OCI-LY7 (cell line): ENCODE results near the gene SOX5. TPM values are rescaled to one million over a fixed set of nuclear protein-coding genes. Genes with fewer than 3 reads are reported as not detected.

Experiments used
- BruUV-seq: library from RNA; stranded (reverse); fragments of 400-500 nt; replicated peaks from 2 replicates; lab custom pipeline; 2021; lab: Mats Ljungman, UMichigan
- CTCF ChIA-PET: fragments of 300-600 bp; sonication (Branson Sonifier 250); formaldehyde crosslinking; loops from one replicate; lab custom pipeline; 2022; ENCODE audit warnings: antibody characterized with exemption; ENCODE audit not compliant: unreplicated experiment; lab: Charles Lee
- POLR2A ChIA-PET: fragments of 300-600 bp; sonication (Branson Sonifier 250); formaldehyde crosslinking; loops from one replicate; lab custom pipeline; 2022; ENCODE audit warnings: antibody characterized with exemption; lab: Charles Lee
- DNase-seq: peaks from one replicate; pipeline ENCODE4 v3.0.0-alpha.2; 2015; ENCODE audit warnings: low spot score
- H2AFZ ChIP-seq: fragments of 200-600 bp; sonication (generic), shearing (Covaris generic); 2 replicates; pipeline ENCODE4 v1.6.1; 2014; ENCODE audit warnings: mild to moderate bottlenecking, antibody characterized with exemption, low read length, moderate library complexity
- H3K27ac ChIP-seq: fragments of 200-600 bp; sonication (generic); 2 replicates; pipeline ENCODE4 v1.5.1; 2014; ENCODE audit warnings: mixed run types, low read depth, mild to moderate bottlenecking, moderate library complexity, low read length, inconsistent platforms; ENCODE audit not compliant: poor library complexity, severe bottlenecking
- H3K36me3 ChIP-seq: fragments of 200-600 bp; sonication (generic); 2 replicates; pipeline ENCODE4 v1.6.1; 2014; ENCODE audit warnings: mild to moderate bottlenecking, antibody characterized with exemption, low read length, moderate library complexity, mixed read lengths; ENCODE audit not compliant: insufficient read depth
- H3K4me1 ChIP-seq: fragments of 200-600 bp; sonication (generic); 2 replicates; pipeline ENCODE4 v1.5.1; 2014; ENCODE audit warnings: mild to moderate bottlenecking, low read length; ENCODE audit not compliant: insufficient read depth, poor library complexity, severe bottlenecking
- H3K4me2 ChIP-seq: fragments of 200-600 bp; sonication (generic); 2 replicates; pipeline ENCODE4 v1.6.1; 2014; ENCODE audit warnings: mild to moderate bottlenecking, low read length
- H3K4me3 ChIP-seq: fragments of 200-600 bp; sonication (generic); 2 replicates; pipeline ENCODE4 v1.5.1; 2014; ENCODE audit warnings: mild to moderate bottlenecking, low read depth, low read length; ENCODE audit not compliant: poor library complexity, severe bottlenecking
- H3K79me2 ChIP-seq: fragments of 200-600 bp; sonication (generic); 2 replicates; pipeline ENCODE4 v1.6.1; 2016; ENCODE audit warnings: low read depth, mild to moderate bottlenecking, low read length, moderate library complexity, mixed read lengths; ENCODE audit not compliant: insufficient read depth
- H3K9me2 ChIP-seq: fragments of 200-600 bp; sonication (generic); 2 replicates; pipeline ENCODE4 v1.6.1; 2016; ENCODE audit warnings: mild to moderate bottlenecking, low read length, mixed read lengths; ENCODE audit not compliant: insufficient read depth
- H3K9me3 ChIP-seq: fragments of 200-600 bp; sonication (generic); 2 replicates; pipeline ENCODE4 v1.6.1; 2014; ENCODE audit warnings: mild to moderate bottlenecking, mixed run types, low read length, mixed read lengths
- H4K20me1 ChIP-seq: fragments of 200-600 bp; sonication (generic); 2 replicates; pipeline ENCODE4 v1.6.1; 2014; ENCODE audit warnings: mild to moderate bottlenecking, antibody characterized with exemption, low read length, moderate library complexity, mixed read lengths; ENCODE audit not compliant: insufficient read depth
- EZH2phosphoT487 ChIP-seq: fragments of 200-600 bp; sonication (generic); IDR thresholded peaks from 2 replicates; pipeline ENCODE4 v1.6.1; 2018; ENCODE audit warnings: low read depth, borderline replicate concordance, mild to moderate bottlenecking, mixed run types, antibody characterized with exemption, low read length, moderate library complexity, mixed read lengths
- intact Hi-C: fragments of 100-400 bp; cut with micrococcal nuclease; formaldehyde crosslinking; loops from one replicate; pipeline ENCODE4 v1.10.0; 2022; ENCODE audit not compliant: unreplicated experiment
- total RNA-seq, 2 experiments: library from RNA; depleted of rRNA in 1 of 2; stranded (reverse); fragments of >200 nt in 1 of 2; shearing (Covaris generic) in 1 of 2; gene quantifications; 2 replicates each; pipeline ENCODE4 v1.2.3, GENCODE V29; 2014 to 2022
- TF ChIP-seq, protein P1 (sequence below): fragments of 200-600 bp; sonication (generic); conservative IDR thresholded peaks from 2 replicates; pipeline ENCODE4 v1.5.1; 2014; ENCODE audit warnings: mild to moderate bottlenecking, antibody characterized with exemption, low read length, moderate library complexity, mixed read lengths

SOX5 gene
- total RNA-seq, 2 experiments from 2014 or later: 0.16 TPM; not detected in 1

DNA sequence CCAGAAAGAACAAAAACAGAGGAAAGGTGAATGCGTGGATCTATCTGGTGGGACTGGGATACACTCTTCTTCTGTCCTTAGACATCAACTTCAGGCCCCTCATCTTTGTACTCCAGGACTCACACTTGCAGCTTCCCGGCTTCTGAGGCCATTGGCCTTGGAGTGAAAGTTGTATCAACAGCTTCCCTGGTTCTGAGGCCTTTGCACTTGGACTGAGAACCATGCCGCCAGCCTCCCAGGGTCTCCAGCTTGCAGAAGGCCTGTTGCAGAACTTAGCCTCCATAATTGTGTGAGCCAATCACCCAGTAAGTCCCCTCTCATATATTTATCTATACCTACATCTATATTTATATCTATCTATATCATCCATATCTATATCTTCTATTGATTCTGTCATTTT, 218.4 kb downstream of the SOX5 start:
- Histone ChIP-seq H3K36me3 (no peaks in the 10 kb centered on the region), H3K4me2 (no peak overlapping the region), H3K9me2 (no peaks in the 10 kb centered on the region), H3K9me3 (no peaks in the 10 kb centered on the region), H4K20me1 (no peaks in the 10 kb centered on the region), H2AFZ (no peak overlapping the region), H3K27ac (no peak overlapping the region), H3K79me2 (no peaks in the 10 kb centered on the region), H3K4me3 (no peak overlapping the region), H3K4me1 (no peaks in the 10 kb centered on the region)
- intact Hi-C loops: no loop called here
- DNase-seq: no peak
- POLR2A ChIA-PET: no interaction called here
- CTCF ChIA-PET: no interaction called here
- no TSS peak for BruUV-seq
- TF ChIP-seq, protein P1, sequence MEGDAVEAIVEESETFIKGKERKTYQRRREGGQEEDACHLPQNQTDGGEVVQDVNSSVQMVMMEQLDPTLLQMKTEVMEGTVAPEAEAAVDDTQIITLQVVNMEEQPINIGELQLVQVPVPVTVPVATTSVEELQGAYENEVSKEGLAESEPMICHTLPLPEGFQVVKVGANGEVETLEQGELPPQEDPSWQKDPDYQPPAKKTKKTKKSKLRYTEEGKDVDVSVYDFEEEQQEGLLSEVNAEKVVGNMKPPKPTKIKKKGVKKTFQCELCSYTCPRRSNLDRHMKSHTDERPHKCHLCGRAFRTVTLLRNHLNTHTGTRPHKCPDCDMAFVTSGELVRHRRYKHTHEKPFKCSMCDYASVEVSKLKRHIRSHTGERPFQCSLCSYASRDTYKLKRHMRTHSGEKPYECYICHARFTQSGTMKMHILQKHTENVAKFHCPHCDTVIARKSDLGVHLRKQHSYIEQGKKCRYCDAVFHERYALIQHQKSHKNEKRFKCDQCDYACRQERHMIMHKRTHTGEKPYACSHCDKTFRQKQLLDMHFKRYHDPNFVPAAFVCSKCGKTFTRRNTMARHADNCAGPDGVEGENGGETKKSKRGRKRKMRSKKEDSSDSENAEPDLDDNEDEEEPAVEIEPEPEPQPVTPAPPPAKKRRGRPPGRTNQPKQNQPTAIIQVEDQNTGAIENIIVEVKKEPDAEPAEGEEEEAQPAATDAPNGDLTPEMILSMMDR: no peak
- no peak for TF ChIP-seq EZH2phosphoT487

DNA sequence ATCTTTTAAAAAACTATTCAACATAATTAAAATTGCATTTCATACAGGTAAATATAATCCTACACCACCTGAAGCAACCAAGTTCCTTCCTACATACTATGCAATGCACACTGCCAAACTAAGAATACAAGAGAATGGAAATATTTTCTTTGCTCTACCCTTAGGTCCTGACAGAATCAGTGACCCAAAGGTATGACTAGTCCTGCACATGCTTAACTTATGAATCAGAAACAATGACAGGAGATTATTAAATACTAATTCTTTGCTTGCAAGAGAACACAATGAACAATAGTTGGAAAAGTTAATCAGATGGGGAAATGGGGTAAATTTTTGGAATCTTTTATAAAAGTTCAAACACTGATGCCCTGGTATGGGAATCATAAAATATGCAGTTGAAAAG, 220.1 kb downstream of the SOX5 start:
- no peak overlapping the region for H3K4me3 ChIP-seq
- no peaks in the 10 kb centered on the region for H3K36me3 ChIP-seq
- H3K4me2 ChIP-seq: no peak overlapping the region
- no peaks in the 10 kb centered on the region for H3K79me2 ChIP-seq
- no peaks in the 10 kb centered on the region for H4K20me1 ChIP-seq
- no peak for DNase-seq
- ChIA-PET POLR2A (no interaction called here), CTCF (no interaction called here)
- H3K4me1 ChIP-seq: no peaks in the 10 kb centered on the region
- intact Hi-C loops: no loop called here
- H2AFZ ChIP-seq: no peak overlapping the region
- no peak for TF ChIP-seq EZH2phosphoT487
- TF ChIP-seq, protein P1: no peak
- no peaks in the 10 kb centered on the region for H3K9me2 ChIP-seq
- H3K27ac ChIP-seq: no peak overlapping the region
- BruUV-seq: no TSS peak
- no peaks in the 10 kb centered on the region for H3K9me3 ChIP-seq

DNA sequence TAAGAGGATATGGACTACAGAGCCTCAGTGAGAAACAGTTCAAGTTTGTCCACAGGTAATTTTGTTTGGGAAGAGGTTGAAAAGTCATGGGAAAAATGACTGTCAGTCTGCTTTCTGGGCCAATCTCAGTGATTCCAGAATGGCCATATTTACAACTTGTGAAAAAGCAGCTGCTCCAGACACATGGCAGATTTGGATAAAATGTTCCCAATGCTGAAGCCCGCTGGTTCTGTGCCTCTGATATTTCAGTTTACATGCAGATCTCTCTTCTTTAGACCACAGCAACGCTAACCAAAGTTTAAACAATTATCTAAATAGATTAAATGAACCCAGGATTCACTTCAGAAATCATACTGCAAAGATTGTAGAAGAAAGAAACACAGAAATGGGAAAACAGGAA, 222.8 kb downstream of the SOX5 start:
- POLR2A ChIA-PET: interaction anchor here (0.6 to 0.7 kb wide), 2 partner anchors 89 to 627 kb away, joined by 3 read pairs; no protein-coding TSS in a partner anchor

More for the DNA sequence above, 222.8 kb downstream of the SOX5 start:
- CTCF ChIA-PET: no interaction called here
- Histone ChIP-seq H3K27ac (no peak overlapping the region), H3K9me3 (no peaks in the 10 kb centered on the region), H3K36me3 (no peaks in the 10 kb centered on the region), H3K79me2 (no peaks in the 10 kb centered on the region), H2AFZ (no peak overlapping the region), H3K9me2 (no peaks in the 10 kb centered on the region), H3K4me3 (no peak overlapping the region), H3K4me2 (no peak overlapping the region), H3K4me1 (no peaks in the 10 kb centered on the region), H4K20me1 (no peaks in the 10 kb centered on the region)
- intact Hi-C loops: no loop called here
- no peak for DNase-seq
- no TSS peak for BruUV-seq
- TF ChIP-seq EZH2phosphoT487: no peak
- TF ChIP-seq, protein P1: no peak
